Body of pancreas (tissue), 4 donors: Measurements from ENCODE around the gene MBP.

Experiments
- POLR2A ChIP-seq, 3 donors: fragments of 450-650 bp; IDR thresholded peaks; one replicate each; pipeline ENCODE4 v1.6.1; 2016; ENCODE audit warnings: antibody characterized with exemption in 3 of 3, mild to moderate bottlenecking in 2 of 3
- TF ChIP-seq, protein P1 (sequence below), 7 experiments: fragments of 450-650 bp in 4 of 7; fragments of 200-600 bp in 3 of 7; sonication (generic) in 3 of 7; IDR thresholded peaks; one replicate each; pipeline ENCODE4 v1.5.1; 2016 to 2019; ENCODE audit warnings: antibody characterized with exemption in 7 of 7

DNA sequence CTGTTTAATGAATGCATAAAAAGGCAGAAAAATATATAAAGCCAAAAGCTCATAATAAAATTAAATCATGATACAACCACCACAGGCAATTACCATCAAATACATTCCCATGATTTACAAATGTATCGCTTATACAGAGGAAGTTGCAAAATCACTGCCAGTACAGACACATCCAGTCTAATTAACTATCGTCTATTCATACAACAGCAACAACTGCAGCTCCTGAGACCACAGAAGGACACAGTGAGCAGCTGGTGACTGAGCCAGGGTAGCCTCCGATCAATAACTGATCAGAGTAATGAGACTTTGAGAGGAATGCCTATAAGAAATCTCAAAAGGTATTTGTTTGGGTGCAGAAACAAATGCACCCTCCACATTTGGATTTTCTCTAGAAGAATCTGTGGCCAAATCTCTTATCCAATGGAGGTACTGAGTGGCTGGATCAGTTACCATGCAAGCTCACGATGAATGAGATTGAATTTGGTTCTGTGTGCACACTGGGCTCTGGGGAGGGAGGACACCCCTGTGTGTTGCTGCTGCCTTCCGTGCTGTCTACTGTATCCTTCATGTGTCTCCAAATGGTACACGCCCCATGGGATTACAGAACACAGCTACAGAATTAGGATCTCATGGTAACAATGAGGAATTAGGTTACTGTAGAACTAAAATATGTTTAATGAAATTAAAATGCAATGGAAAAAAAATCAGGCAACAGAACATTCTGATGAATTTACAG is 119.6 kb downstream of the MBP start:
- no peak for TF ChIP-seq POLR2A (IDR thresholded peaks at IDR 0.05)
- TF ChIP-seq, protein P1, sequence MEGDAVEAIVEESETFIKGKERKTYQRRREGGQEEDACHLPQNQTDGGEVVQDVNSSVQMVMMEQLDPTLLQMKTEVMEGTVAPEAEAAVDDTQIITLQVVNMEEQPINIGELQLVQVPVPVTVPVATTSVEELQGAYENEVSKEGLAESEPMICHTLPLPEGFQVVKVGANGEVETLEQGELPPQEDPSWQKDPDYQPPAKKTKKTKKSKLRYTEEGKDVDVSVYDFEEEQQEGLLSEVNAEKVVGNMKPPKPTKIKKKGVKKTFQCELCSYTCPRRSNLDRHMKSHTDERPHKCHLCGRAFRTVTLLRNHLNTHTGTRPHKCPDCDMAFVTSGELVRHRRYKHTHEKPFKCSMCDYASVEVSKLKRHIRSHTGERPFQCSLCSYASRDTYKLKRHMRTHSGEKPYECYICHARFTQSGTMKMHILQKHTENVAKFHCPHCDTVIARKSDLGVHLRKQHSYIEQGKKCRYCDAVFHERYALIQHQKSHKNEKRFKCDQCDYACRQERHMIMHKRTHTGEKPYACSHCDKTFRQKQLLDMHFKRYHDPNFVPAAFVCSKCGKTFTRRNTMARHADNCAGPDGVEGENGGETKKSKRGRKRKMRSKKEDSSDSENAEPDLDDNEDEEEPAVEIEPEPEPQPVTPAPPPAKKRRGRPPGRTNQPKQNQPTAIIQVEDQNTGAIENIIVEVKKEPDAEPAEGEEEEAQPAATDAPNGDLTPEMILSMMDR (IDR thresholded peaks at IDR 0.05) = no peak
